Neural cell (in vitro differentiated cells): ENCODE data around the gene LPCAT3.

ENCODE experiments used
- MXI1 ChIP-seq: fragments of 450-650 bp; conservative IDR thresholded peaks from 2 replicates; pipeline ENCODE4 v1.6.1; 2014; ENCODE audit warnings: antibody characterized with exemption, mild to moderate bottlenecking; ENCODE audit not compliant: poor library complexity, severe bottlenecking
- POLR2AphosphoS5 ChIP-seq: IDR thresholded peaks from 2 replicates; pipeline ENCODE4 v1.6.1; 2012
- RAD21 ChIP-seq: fragments of 450-650 bp; conservative IDR thresholded peaks from 2 replicates; pipeline ENCODE4 v1.6.1; 2014; ENCODE audit warnings: antibody characterized with exemption, mild to moderate bottlenecking, moderate library complexity
- TF ChIP-seq, protein P1 (sequence below): fragments of 450-650 bp; IDR thresholded peaks from 2 replicates; pipeline ENCODE4 v1.5.1; 2014; ENCODE audit warnings: antibody characterized with exemption, mild to moderate bottlenecking, moderate library complexity; ENCODE audit not compliant: poor library complexity, severe bottlenecking
- TF ChIP-seq, protein P2 (sequence below): IDR thresholded peaks from 2 replicates; pipeline ENCODE4 v1.6.1; 2012; ENCODE audit warnings: borderline replicate concordance

DNA sequence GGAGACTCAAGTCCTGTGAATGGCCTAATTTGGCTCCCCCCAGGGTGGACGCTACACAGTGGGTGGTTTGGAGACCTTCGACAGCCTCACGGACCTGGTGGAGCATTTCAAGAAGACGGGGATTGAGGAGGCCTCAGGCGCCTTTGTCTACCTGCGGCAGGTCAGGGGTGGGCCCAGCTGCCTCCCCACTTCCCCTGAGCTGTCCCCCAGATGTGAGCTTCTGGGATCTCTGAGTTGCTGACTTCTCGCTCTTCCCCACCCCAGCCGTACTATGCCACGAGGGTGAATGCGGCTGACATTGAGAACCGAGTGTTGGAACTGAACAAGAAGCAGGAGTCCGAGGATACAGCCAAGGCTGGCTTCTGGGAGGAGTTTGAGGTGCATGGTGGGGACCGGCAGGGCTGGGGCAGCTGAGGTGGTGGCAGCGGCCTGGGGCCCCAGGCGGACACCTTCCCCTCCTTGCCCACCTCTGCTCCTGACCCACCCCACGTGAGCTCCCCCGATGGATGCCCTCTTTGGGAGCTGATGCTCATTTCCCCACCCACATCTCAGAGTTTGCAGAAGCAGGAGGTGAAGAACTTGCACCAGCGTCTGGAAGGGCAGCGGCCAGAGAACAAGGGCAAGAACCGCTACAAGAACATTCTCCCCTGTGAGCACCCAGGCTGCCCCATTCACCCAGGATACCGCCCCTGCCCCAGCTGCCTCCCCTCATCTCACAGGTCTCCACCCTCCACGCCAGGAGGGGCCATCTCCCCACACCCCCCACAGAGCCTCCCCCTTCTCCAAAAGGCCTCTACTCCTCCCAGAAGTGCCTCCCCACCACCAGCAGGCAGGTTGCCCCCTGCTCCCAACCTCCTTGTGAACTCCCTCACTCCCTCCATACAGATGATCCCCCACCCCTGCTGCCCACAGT lies 62.9 kb downstream of the LPCAT3 start:
- TF ChIP-seq POLR2AphosphoS5, result no peak
- TF ChIP-seq MXI1, result no peak
- TF ChIP-seq, protein P1, sequence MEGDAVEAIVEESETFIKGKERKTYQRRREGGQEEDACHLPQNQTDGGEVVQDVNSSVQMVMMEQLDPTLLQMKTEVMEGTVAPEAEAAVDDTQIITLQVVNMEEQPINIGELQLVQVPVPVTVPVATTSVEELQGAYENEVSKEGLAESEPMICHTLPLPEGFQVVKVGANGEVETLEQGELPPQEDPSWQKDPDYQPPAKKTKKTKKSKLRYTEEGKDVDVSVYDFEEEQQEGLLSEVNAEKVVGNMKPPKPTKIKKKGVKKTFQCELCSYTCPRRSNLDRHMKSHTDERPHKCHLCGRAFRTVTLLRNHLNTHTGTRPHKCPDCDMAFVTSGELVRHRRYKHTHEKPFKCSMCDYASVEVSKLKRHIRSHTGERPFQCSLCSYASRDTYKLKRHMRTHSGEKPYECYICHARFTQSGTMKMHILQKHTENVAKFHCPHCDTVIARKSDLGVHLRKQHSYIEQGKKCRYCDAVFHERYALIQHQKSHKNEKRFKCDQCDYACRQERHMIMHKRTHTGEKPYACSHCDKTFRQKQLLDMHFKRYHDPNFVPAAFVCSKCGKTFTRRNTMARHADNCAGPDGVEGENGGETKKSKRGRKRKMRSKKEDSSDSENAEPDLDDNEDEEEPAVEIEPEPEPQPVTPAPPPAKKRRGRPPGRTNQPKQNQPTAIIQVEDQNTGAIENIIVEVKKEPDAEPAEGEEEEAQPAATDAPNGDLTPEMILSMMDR, result no peak
- TF ChIP-seq, protein P2, sequence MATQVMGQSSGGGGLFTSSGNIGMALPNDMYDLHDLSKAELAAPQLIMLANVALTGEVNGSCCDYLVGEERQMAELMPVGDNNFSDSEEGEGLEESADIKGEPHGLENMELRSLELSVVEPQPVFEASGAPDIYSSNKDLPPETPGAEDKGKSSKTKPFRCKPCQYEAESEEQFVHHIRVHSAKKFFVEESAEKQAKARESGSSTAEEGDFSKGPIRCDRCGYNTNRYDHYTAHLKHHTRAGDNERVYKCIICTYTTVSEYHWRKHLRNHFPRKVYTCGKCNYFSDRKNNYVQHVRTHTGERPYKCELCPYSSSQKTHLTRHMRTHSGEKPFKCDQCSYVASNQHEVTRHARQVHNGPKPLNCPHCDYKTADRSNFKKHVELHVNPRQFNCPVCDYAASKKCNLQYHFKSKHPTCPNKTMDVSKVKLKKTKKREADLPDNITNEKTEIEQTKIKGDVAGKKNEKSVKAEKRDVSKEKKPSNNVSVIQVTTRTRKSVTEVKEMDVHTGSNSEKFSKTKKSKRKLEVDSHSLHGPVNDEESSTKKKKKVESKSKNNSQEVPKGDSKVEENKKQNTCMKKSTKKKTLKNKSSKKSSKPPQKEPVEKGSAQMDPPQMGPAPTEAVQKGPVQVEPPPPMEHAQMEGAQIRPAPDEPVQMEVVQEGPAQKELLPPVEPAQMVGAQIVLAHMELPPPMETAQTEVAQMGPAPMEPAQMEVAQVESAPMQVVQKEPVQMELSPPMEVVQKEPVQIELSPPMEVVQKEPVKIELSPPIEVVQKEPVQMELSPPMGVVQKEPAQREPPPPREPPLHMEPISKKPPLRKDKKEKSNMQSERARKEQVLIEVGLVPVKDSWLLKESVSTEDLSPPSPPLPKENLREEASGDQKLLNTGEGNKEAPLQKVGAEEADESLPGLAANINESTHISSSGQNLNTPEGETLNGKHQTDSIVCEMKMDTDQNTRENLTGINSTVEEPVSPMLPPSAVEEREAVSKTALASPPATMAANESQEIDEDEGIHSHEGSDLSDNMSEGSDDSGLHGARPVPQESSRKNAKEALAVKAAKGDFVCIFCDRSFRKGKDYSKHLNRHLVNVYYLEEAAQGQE, result no peak
- no peak for TF ChIP-seq RAD21
